GM23248 (cell line): ENCODE measurements around the gene ADGRD1. TPM values are rescaled to one million over a fixed set of nuclear protein-coding genes. Genes with fewer than 3 reads are reported as not detected.

Source experiments
- DNase-seq: peaks from one replicate; pipeline ENCODE4 v3.0.0-alpha.2; 2015
- H2AFZ ChIP-seq: fragments of 200-600 bp; sonication (generic); 2 replicates; pipeline ENCODE4 v1.6.1; 2016; ENCODE audit warnings: antibody characterized with exemption
- H3F3A ChIP-seq: fragments of 200-600 bp; sonication (generic); 2 replicates; pipeline ENCODE4 v1.6.1; 2016; ENCODE audit warnings: mild to moderate bottlenecking, antibody characterized with exemption, mixed run types; ENCODE audit not compliant: insufficient read depth
- H3K27ac ChIP-seq: fragments of 200-600 bp; sonication (generic); 2 replicates; pipeline ENCODE4 v1.5.1; 2016; ENCODE audit warnings: mild to moderate bottlenecking
- H3K27me3 ChIP-seq: fragments of 200-600 bp; sonication (generic); replicated peaks from 2 replicates; pipeline ENCODE4 v1.6.1; 2016; ENCODE audit warnings: mild to moderate bottlenecking; ENCODE audit not compliant: insufficient read depth
- H3K36me3 ChIP-seq: fragments of 200-600 bp; sonication (generic); 2 replicates; pipeline ENCODE4 v1.6.1; 2016; ENCODE audit warnings: low read depth, mild to moderate bottlenecking
- H3K4me1 ChIP-seq: fragments of 200-600 bp; sonication (generic); 2 replicates; pipeline ENCODE4 v1.6.1; 2016; ENCODE audit warnings: mild to moderate bottlenecking; ENCODE audit not compliant: insufficient read depth
- H3K4me2 ChIP-seq: fragments of 200-600 bp; sonication (generic); one replicate; pipeline ENCODE4 v1.6.1; 2016; ENCODE audit warnings: mild to moderate bottlenecking; ENCODE audit not compliant: unreplicated experiment
- H3K4me3 ChIP-seq: fragments of 200-600 bp; sonication (generic); 2 replicates; pipeline ENCODE4 v1.5.1; 2016; ENCODE audit warnings: mild to moderate bottlenecking
- H3K79me2 ChIP-seq: fragments of 200-600 bp; sonication (generic); 2 replicates; pipeline ENCODE4 v1.6.1; 2016; ENCODE audit warnings: mild to moderate bottlenecking; ENCODE audit not compliant: insufficient read depth
- H3K9ac ChIP-seq: fragments of 200-600 bp; sonication (generic); 2 replicates; pipeline ENCODE4 v1.6.1; 2016; ENCODE audit warnings: mild to moderate bottlenecking
- H3K9me2 ChIP-seq: fragments of 200-600 bp; sonication (generic); 2 replicates; pipeline ENCODE4 v1.6.1; 2016; ENCODE audit warnings: mixed run types, mild to moderate bottlenecking, moderate library complexity; ENCODE audit not compliant: insufficient read depth
- H3K9me3 ChIP-seq: fragments of 200-600 bp; sonication (generic); one replicate; pipeline ENCODE4 v1.6.1; 2017; ENCODE audit warnings: low read depth
- H4K20me1 ChIP-seq: fragments of 200-600 bp; sonication (generic); 2 replicates; pipeline ENCODE4 v1.6.0; 2016; ENCODE audit not compliant: insufficient read depth
- EZH2 ChIP-seq: fragments of 200-600 bp; sonication (generic); IDR thresholded peaks from 2 replicates; pipeline ENCODE4 v1.6.1; 2018; ENCODE audit warnings: antibody characterized with exemption, mild to moderate bottlenecking; ENCODE audit not compliant: insufficient read depth, poor library complexity, severe bottlenecking
- EZH2phosphoT487 ChIP-seq: fragments of 200-600 bp; sonication (generic); IDR thresholded peaks from 2 replicates; pipeline ENCODE4 v1.6.1; 2018; ENCODE audit warnings: antibody characterized with exemption, moderate library complexity, mild to moderate bottlenecking, low read depth; ENCODE audit not compliant: insufficient read depth
- WGBS, 2 experiments: methylation state at CpG; one replicate each; pipeline ENCODE4 v1.1.6; 2015 to 2017; ENCODE audit warnings: low lambda C conversion rate in 2 of 2, low coverage in 1 of 2; ENCODE audit errors: missing lambda C conversion rate in 2 of 2; 5-methylcytosine and 5-hydroxymethylcytosine counted together
- in situ Hi-C: fragments of 300-500 bp; cut with MboI; formaldehyde crosslinking; loops from 2 replicates; pipeline ENCODE4 v1.15.0; 2020
- polyA plus RNA-seq: library from polyadenylated mRNA; unstranded; fragments of >200 nt; fragmentation: Nextera tagmentation; extraction: Ambion mirVana; gene quantifications from 2 replicates; pipeline ENCODE4 v1.2.1, GENCODE V29; 2016
- total RNA-seq: library from RNA; depleted of rRNA; stranded (reverse); fragments of >200 nt; shearing (Covaris generic); gene quantifications from 2 replicates; pipeline ENCODE4 v1.2.3, GENCODE V29; 2014

Gene ADGRD1
- total and polyA plus RNA-seq, 2 experiments from 2014 or later: 7.9 to 11.2 TPM

DNA sequence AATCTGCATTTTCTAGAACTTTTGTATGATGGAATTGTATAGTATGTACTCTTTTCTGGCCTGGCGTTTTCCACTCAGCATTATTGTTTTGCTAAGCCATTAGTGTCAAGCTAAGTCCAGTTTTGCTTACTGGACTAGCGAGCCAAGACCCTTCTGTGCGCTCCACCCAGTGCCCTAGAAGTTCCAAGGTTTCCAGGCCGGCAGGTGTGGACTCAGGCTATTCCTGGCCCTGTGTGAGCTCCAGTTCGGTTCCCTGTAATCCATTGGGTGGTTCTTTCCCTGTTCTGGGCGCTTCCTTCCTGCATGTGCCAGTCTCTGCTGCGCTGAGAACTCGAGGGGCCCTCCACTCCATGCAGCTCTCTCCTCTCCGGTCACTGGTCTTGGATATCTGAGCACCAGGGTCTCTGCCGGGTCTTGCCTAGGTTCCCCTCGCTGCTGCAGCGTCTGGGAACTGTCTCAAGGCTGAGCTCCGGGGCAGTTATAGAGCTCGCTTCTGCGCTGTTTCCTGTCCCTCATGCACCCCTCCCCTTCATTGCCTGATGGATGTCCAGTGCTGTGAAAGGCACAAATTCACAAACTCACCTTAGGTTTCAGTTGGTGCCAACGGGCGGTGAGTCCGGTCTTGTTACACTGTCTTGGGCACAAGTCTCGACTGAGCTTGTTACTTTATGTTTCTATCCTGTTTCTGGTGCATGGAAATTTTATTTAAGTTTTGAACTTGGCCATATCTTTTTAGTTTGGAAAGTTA, 100.8 kb downstream of the ADGRD1 start:
- Histone ChIP-seq H4K20me1 (no peaks in the 10 kb centered on the region), H3K9ac (no peak overlapping the region), H3K9me2 (no peaks in the 10 kb centered on the region), H3K4me3 (no peak overlapping the region), H3K27me3 (no peaks in the 10 kb centered on the region), H3F3A (no peaks in the 10 kb centered on the region), H3K36me3 (no peaks in the 10 kb centered on the region), H3K4me1 (no peaks in the 10 kb centered on the region), H3K4me2 (no peak overlapping the region), H3K9me3 (no peaks in the 10 kb centered on the region), H3K79me2 (no peaks in the 10 kb centered on the region), H3K27ac (no peak overlapping the region), H2AFZ (no peak overlapping the region)
- in situ Hi-C loops: no loop called here
- 65 to 71% methylated on average over 19 of the region's 19 CpGs for WGBS, 2 experiments
- no peak for DNase-seq
- no peak for TF ChIP-seq EZH2phosphoT487
- TF ChIP-seq EZH2: no peak

DNA sequence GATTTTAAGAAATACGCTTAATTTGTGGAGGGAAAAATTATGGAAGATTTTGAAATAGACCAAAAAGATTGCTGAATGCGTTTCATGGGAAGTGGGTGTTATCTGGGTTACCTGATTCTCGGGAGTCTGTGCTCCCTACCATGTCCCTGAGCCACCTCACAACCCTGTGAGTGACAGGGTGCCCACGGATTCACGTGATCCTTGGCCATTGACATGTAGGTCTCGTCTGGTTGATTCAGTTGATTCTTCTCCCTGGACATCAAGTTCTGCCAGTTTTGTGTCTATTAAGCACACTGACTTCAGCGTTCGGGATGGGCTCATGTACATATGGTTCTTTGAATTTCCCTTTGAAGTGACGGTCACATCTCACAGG, 101.4 kb downstream of the ADGRD1 start:
- no peak overlapping the region for H3K4me3 ChIP-seq
- WGBS, 2 experiments: 52 to 54% methylated on average over 9 of the region's 9 CpGs
- H3K9me3 ChIP-seq: no peaks in the 10 kb centered on the region
- H3K79me2 ChIP-seq: no peaks in the 10 kb centered on the region
- H2AFZ ChIP-seq: no peak overlapping the region
- no peak overlapping the region for H3K4me2 ChIP-seq
- no peaks in the 10 kb centered on the region for H3K27me3 ChIP-seq
- H3K36me3 ChIP-seq: no peaks in the 10 kb centered on the region
- in situ Hi-C loops: no loop called here
- H3K4me1 ChIP-seq: no peaks in the 10 kb centered on the region
- no peak for DNase-seq
- no peaks in the 10 kb centered on the region for H3K9me2 ChIP-seq
- no peaks in the 10 kb centered on the region for H4K20me1 ChIP-seq
- H3F3A ChIP-seq: no peaks in the 10 kb centered on the region
- no peak overlapping the region for H3K9ac ChIP-seq
- TF ChIP-seq EZH2phosphoT487 (no peak), EZH2 (no peak)
- no peak overlapping the region for H3K27ac ChIP-seq

DNA sequence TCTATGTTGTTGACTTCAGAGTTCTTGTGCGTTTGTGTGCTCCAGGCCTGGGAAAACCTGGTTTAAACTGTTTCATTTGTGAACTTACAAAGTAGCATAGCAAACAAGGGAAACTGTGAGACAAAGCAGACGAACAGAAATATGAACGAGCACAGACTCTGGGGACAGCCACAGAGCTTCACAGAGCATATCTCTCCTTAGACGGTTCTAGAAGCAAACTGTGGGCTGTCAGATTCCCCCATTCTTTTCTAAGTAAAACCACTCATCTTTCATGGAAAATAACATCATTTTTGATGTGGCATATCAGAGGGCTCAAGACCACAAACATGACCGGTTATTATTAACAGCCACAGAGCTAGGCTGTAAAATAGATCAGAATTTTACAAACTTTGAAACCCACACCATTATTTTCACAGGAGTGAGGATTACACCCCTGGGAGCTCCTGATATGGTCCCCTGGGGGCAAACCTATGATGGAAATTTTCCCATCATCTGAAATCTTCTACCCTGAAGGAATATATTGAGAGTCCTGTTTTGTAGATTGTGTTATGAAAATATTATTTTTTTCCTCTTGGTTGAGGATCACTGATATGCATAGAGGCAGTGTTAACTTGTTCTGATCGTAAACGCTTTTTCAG, 102.0 kb downstream of the ADGRD1 start:
- no peak for DNase-seq
- Histone ChIP-seq H2AFZ (no peak overlapping the region), H3K4me2 (no peak overlapping the region), H3K36me3 (no peaks in the 10 kb centered on the region), H3K4me3 (no peak overlapping the region), H3K9ac (no peak overlapping the region), H3F3A (no peaks in the 10 kb centered on the region), H3K27ac (no peak overlapping the region), H3K27me3 (no peaks in the 10 kb centered on the region), H3K9me2 (no peaks in the 10 kb centered on the region), H3K9me3 (no peaks in the 10 kb centered on the region), H3K4me1 (no peaks in the 10 kb centered on the region), H4K20me1 (no peaks in the 10 kb centered on the region), H3K79me2 (no peaks in the 10 kb centered on the region)
- no peak for TF ChIP-seq EZH2
- TF ChIP-seq EZH2phosphoT487: no peak
- WGBS, 2 experiments: 56% methylated on average over 7 of the region's 7 CpGs
- in situ Hi-C loops: no loop called here

DNA sequence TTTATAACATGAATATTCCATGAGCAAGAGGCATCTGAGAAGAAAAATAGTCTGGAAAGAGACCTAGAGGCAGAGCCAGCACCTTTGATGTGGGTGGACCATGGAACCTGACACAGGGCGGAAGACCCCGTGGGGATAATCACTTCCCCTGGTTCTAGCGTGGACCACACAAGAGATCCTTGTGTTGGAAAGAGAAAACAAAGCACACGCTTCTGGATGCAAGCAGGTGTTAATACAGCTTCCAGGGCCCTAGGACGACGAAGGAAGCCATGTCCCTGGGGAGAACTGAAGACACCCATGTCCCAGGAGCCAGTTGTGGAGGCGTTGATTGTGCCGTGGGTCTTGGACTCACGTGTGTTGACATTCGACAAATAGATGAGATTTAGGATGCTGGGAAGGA, 102.9 kb downstream of the ADGRD1 start:
- WGBS, 2 experiments: 70 to 72% methylated on average over 10 of the region's 10 CpGs

More for the DNA sequence above, 102.9 kb downstream of the ADGRD1 start:
- Histone ChIP-seq H3K79me2 (no peaks in the 10 kb centered on the region), H3K36me3 (no peaks in the 10 kb centered on the region), H3K4me3 (no peak overlapping the region), H3K9me2 (no peaks in the 10 kb centered on the region), H3F3A (no peaks in the 10 kb centered on the region), H3K27me3 (no peaks in the 10 kb centered on the region), H3K4me2 (no peak overlapping the region), H3K4me1 (no peaks in the 10 kb centered on the region), H3K9ac (no peak overlapping the region), H3K9me3 (no peaks in the 10 kb centered on the region), H3K27ac (no peak overlapping the region), H2AFZ (no peak overlapping the region), H4K20me1 (no peaks in the 10 kb centered on the region)
- TF ChIP-seq EZH2phosphoT487: no peak
- TF ChIP-seq EZH2: no peak
- in situ Hi-C loops: no loop called here
- no peak for DNase-seq
